Esophagus muscularis mucosa (tissue), 4 donors: Measurements from ENCODE around the gene ZRANB1. TPM values are rescaled to one million over a fixed set of nuclear protein-coding genes. Genes with fewer than 3 reads are reported as not detected.
A peak's percentile ranks its signal among the peaks of the same experiment; 100 is the strongest.

Experiments used
- DNase-seq: peaks from one replicate; pipeline ENCODE4 v3.0.0-alpha.2; 2017; ENCODE audit errors: extremely low spot score
- H3K27ac ChIP-seq, 4 donors: fragments of 200-600 bp; sonication (generic); replicated peaks in 1 of 4; 1 replicate in 3 of 4; 2 replicates in 1 of 4; pipeline ENCODE4 v1.5.1; 2016 to 2019; ENCODE audit warnings: mild to moderate bottlenecking in 1 of 4
- H3K27me3 ChIP-seq, 4 donors: fragments of 200-600 bp; sonication (generic); one replicate each; pipeline versions ENCODE4 v1.5.1 to v1.6.0; 2016 to 2019
- H3K36me3 ChIP-seq, 4 donors: fragments of 200-600 bp; sonication (generic); one replicate each; pipeline ENCODE4 v1.5.1; 2016 to 2019
- H3K4me1 ChIP-seq, 4 donors: fragments of 200-600 bp; sonication (generic); one replicate each; pipeline ENCODE4 v1.5.1; 2016 to 2019
- H3K4me3 ChIP-seq, 4 donors: fragments of 200-600 bp; sonication (generic); 1 replicate in 2 of 4; 2 replicates in 2 of 4; pipeline ENCODE4 v1.5.1; 2016 to 2019; ENCODE audit warnings: mild to moderate bottlenecking in 4 of 4, moderate library complexity in 1 of 4
- H3K9me3 ChIP-seq, 4 donors: fragments of 200-600 bp; sonication (generic); 1 replicate in 3 of 4; 2 replicates in 1 of 4; pipeline ENCODE4 v1.5.1; 2016 to 2019
- CTCF ChIP-seq, 3 experiments: fragments of 200-600 bp in 2 of 3; fragments of 450-650 bp in 1 of 3; sonication (generic) in 2 of 3; IDR thresholded peaks; one replicate each; pipeline ENCODE4 v1.5.1; 2017 to 2019; ENCODE audit warnings: antibody characterized with exemption in 3 of 3, mild to moderate bottlenecking in 2 of 3, moderate library complexity in 1 of 3
- EP300 ChIP-seq: sonication (generic); formaldehyde crosslinking; IDR thresholded peaks from one replicate; pipeline ENCODE4 v1.6.1; 2017; ENCODE audit warnings: antibody characterized with exemption
- POLR2A ChIP-seq: fragments of 450-650 bp; IDR thresholded peaks from one replicate; pipeline ENCODE4 v1.6.1; 2017; ENCODE audit warnings: antibody characterized with exemption, moderate library complexity, mild to moderate bottlenecking, low read depth
- POLR2AphosphoS5 ChIP-seq, 2 donors: sonication (generic); formaldehyde crosslinking; IDR thresholded peaks; one replicate each; pipeline ENCODE4 v1.6.1; 2017; ENCODE audit warnings: antibody characterized with exemption in 2 of 2
- WGBS: methylation state at CpG from one replicate; pipeline ENCODE4 v1.1.5; 2018; 5-methylcytosine and 5-hydroxymethylcytosine counted together
- intact Hi-C: fragments of 100-400 bp; cut with DNase I; formaldehyde crosslinking; loops from one replicate; pipeline ENCODE4 v1.15.1; 2023
- small RNA-seq, 3 donors: library from RNA; depleted of rRNA; stranded (forward); fragments of <200 nt; gene quantifications; one replicate each; pipeline ENCODE3, GENCODE V24; 2016
- total RNA-seq, 4 donors: library from RNA; depleted of rRNA; stranded (reverse); fragments of >200 nt; gene quantifications; one replicate each; pipeline versions ENCODE4 v1.1.0 to v1.2.1, GENCODE V29; 2016

ZRANB1 gene
- total RNA-seq, 4 donors from 2014 or later, result 30.7 to 42.9 (median 34.8) TPM

GRCh38 chr10:125035136-125035535, 93.2 kb downstream of the ZRANB1 start:
- H3K9me3 ChIP-seq, result no peaks in the 10 kb centered on the region
- no peaks in the 10 kb centered on the region for H3K27me3 ChIP-seq
- intact Hi-C loops, result no loop called here
- H3K27ac ChIP-seq, result no peak overlapping the region
- 69% methylated on average over 11 of the region's 11 CpGs for WGBS
- H3K4me1 ChIP-seq, result peaks cover 59 to 86% (median 64%) of the 10 kb centered on the region in 4 donors
- DNase-seq, result no peak
- TF ChIP-seq CTCF (IDR thresholded peaks at IDR 0.05) (no peak), POLR2AphosphoS5 (IDR thresholded peaks at IDR 0.05) (no peak), EP300 (no peak), POLR2A (no peak)
- H3K36me3 ChIP-seq, result peaks cover 0 to 9% (median 3%) of the 10 kb centered on the region in 4 donors
- H3K4me3 ChIP-seq, result no peak overlapping the region

GRCh38 chr10:125035588-125036295, 93.8 kb downstream of the ZRANB1 start:
- TF ChIP-seq POLR2AphosphoS5 (IDR thresholded peaks at IDR 0.05) (no peak), POLR2A (no peak)
- DNase-seq, result no peak
- H3K4me3 ChIP-seq, result no peak overlapping the region
- 78% methylated on average over 7 of the region's 7 CpGs for WGBS
- H3K9me3 ChIP-seq, result no peaks in the 10 kb centered on the region
- peak overlapping the region in 1 of 4 donors; percentile 20 for H3K27ac ChIP-seq
- H3K36me3 ChIP-seq, result peaks cover 0 to 9% (median 3%) of the 10 kb centered on the region in 4 donors
- H3K27me3 ChIP-seq, result no peaks in the 10 kb centered on the region
- peaks cover 54 to 80% (median 58%) of the 10 kb centered on the region in 4 donors for H3K4me1 ChIP-seq
- intact Hi-C loops, result no loop called here

- Histone ChIP-seq H3K27ac (no peak overlapping the region), H3K4me3 (no peak overlapping the region), H3K4me1 (peaks cover 51 to 80% (median 62%) of the 10 kb centered on the region in 4 donors), H3K36me3 (peaks cover 0 to 9% (median 3%) of the 10 kb centered on the region in 4 donors), H3K9me3 (no peaks in the 10 kb centered on the region), H3K27me3 (no peaks in the 10 kb centered on the region)
- WGBS, result 85% methylated on average over 5 of the region's 8 CpGs
- TF ChIP-seq POLR2AphosphoS5 (IDR thresholded peaks at IDR 0.05) (peak in 1 of 2 donors; percentile 58), CTCF (IDR thresholded peaks at IDR 0.05) (no peak)
- DNase-seq, result no peak
- intact Hi-C loops, result no loop called here
These were observed 95.4 kb downstream of the ZRANB1 start for GRCh38 chr10:125037145-125037877.

Small RNA genes within 50 kb of the gene (small RNA-seq; reads per million reads assigned to genes)
- gene MIR4296, result 0 reads per million in 3 donors

Other genes starting within 250 kb of the ZRANB1 start
- gene FAM53B, start 197.7 kb upstream of the ZRANB1 start, total RNA-seq, result 10 to 100 TPM; 25.2 to 43.3 (median 34.7) TPM
- 10 to 100 TPM in 2 of 4 donors, 1 to 10 TPM in 2; 9.0 to 11.9 (median 10.0) TPM for gene EEF1AKMT2, start 150.2 kb upstream of the ZRANB1 start, total RNA-seq
- 10 to 100 TPM; 11.4 to 13.6 (median 12.0) TPM for gene ABRAXAS2, start 140.3 kb upstream of the ZRANB1 start, total RNA-seq
- gene CTBP2, start 218.4 kb downstream of the ZRANB1 start, total RNA-seq, result 100 to 1,000 TPM in 1 of 4 donors, 10 to 100 TPM in 3; 69.7 to 125 (median 84.7) TPM